Effector CD8-positive, alpha-beta T cell (primary cell): Measurements from ENCODE around the gene ZBTB47.

Experiments used
- DNase-seq: peaks from one replicate; lab custom pipeline; 2025; lab: John Stamatoyannopoulos, UW

Gene ZBTB47

DNA sequence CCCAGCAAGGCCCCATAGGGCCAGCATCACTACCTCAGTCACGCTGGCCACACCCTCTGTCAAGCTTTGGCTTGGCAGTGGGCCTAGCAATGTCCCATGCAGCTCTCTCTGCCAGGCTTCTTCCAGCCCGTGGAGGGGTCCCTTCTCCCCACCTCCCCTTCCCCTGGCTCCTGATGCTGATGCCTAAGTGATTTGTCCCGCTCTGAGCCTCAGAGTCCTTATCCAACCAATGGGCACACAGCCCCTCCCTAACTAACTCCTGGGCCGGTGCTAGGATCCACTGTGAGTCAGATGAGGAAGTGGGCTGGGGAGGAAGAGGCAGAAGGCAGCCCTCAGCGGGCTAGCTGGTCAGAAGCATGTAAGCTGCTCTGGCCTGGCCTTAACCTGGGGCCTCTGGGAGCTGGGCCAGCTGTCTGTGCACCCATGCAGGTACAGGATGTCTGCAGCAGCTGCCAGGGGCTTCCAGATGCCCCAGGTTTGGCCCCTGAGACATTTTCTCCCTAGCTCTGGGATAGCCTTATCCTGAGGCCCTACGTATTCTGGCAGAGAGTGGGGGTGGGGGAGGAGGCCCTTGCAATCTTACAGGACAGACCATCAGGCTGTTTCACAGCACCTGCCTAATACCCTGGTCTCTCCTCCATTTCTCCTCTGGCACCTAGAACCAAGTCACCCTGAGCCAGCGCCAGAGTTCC lies 740 bp upstream of the ZBTB47 start:
- DNase-seq: no peak

DNA sequence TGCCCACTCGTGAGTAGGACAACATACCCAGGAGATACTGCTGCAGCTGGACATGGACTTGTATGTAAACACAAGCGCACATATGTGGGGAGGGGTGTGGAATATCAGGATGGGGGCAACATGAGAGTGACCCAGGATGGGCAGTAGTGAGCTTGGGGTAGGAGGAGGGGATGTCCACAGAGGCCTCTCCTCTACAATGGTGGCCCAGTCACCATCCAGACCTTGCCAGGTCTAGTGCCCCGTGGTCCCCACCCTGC lies 266 bp upstream of the ZBTB47 start:
- DNase-seq: no peak

DNA sequence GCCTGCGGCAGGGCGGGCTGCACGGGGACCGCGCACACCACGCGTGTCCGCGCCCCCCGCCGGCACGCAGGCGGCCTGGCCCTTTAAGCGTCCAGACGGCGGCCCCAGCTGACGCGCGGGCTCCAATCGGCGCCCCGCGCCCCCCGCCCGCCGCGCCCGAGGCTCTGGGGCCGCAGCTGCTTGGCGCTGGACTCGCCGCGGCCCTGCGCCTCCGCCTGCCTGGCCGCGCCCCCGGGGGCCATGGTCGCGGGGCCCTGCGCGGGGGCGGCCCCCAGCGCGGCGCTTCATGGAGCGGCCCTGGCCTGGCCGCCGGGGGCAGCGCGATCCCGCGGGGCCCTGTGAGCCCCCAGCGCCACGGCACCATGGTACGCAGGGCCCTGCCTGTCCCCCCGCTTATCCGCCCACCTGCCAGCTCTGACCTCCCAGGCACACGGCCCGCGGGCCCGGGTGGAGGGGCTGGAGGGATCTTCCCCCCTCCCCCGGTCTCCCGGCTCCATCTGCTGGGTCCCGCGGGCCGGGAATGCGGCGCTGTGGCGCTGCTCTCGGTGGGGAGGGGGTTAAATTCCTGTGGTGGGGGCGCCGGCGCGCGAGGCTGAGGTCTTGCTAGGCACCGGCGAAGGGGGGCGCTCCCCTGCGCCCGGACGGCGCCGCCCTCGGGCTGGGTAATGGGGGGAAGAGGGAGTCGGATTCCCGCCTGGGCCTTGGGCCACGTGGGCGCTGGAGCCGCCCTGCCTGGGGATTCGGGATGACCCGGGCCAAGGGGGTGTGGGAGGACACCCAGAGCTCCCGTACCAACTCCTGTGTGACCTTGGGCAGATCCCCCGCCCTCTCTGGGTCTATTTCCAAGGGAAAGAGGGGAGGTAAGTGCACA lies 1.1 kb downstream of the ZBTB47 start:
- DNase-seq: no peak

DNA sequence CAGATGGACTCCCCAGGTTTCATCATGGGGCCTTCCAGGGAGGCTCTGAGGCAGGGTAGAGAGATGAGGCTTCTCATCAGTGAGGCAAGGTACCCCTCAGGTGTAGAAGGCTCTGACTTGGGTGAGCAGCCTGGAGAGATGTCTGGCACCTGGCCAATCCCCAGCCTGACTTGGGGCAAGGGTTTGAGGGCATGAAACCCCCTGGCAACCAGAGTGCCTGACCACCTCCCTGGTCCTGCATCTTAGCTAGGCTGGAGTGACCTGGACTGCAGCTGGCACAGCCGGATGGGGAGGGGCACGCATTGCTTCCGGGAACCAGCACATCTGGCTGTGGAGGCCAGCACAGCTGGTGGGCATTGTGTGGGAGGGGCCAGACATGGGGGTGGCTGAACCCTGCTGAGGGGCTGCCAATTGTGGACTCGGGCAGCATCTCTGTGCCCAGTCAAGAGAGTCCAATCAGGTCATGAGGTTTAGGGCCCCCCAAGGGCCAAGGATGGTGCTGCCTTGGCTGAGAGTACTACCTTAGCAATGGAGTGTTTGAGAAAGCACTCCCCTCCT lies 1.9 kb downstream of the ZBTB47 start:
- DNase-seq: no peak

DNA sequence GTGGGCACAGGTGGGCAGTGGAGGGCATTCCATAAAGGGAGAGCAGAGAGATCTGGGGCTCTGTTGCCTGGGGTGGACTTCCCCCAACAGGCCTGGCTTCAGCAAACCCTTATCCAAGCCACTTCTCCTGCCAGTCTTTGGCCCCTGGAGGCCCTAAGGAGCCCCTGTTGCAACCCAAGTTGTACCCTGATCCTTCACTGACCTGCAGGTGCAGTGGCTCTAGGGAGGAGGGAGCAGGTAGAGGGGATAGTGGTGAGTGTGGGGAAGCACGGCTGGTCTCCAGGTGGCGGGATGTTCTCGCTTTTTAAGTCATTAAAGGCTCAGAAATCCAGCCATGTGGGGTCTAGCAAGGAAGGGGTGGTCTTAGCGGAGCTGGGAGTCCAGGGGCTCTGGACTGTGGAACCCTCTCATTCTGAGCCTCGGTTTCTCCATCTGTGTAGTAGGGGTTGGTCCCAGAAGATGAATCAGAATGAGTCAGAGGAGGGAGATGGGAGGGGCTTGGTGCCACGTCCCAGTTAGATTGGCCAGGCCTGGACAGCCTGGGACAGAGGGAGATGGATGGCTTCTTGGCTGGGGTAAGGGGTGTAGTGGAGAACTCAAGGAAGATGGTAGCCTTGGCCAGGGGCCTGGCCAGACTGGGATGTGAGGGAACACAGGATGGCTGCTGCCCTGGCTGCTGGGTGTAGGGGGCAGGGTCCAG lies 2.6 kb downstream of the ZBTB47 start:
- DNase-seq: no peak

DNA sequence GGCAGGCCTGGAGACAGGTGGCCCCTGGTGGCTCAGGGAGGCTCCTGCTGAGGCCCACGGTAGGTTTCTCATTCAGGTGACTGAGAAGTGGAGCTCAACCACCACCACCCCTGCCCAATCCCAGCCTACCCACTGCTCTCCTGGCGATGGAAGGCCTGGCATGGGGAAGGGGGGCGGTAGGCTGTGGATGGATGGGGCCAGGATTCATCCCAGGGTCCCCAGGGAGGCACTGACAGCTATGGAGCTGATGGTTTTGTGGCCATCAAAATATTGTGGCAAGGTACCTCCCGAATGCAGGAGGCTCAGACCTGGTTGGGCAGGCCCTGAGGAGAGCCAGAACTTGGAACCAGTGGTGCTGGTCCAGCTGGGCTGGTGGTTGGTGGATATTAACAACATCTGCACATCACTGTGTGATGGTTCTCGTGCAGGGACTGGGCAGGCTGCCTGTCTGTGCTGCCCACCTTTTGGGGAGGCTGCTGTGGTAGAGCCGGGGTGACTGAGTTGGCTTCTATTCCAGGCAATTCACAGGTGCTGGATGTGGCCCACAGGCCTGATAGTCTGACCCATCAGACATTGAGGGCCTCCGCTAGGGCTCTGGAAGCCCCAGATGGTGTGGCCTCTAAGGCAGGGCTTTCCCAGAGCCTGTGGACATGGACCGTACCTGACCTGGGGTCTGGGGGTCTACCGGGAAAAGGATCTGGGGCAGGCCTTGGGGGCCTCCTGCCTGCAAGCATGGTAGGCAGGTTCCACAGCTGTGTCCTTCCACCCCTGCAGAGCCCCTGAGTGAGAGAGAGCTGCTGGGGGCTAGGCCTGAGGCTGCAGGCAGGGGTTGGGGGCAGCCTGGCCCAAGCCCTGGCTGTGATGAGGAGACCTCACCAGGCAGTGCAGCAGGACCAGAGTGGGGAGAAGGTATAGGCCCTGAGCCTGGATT lies 3.4 kb downstream of the ZBTB47 start:
- no peak for DNase-seq

DNA sequence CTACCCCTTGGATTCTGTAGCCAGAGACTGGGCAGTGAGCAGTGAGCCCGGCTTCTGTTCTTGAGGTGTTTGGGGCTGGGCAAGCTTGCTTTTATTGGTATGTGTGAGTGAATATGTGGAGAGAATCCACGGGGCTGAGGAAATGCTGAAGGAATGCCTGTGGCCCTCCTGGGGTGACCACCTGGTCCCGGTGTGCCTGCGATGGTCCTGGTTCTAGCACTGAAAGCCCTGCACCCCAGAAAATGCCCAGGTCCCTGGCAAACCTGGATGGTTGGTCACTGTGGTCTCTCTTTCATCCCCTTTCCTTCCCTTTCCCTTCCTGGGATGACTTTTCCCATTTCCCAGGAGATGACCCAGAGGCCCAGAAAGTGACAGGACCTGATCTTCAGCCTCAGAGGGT lies 4.2 kb downstream of the ZBTB47 start:
- no peak for DNase-seq

DNA sequence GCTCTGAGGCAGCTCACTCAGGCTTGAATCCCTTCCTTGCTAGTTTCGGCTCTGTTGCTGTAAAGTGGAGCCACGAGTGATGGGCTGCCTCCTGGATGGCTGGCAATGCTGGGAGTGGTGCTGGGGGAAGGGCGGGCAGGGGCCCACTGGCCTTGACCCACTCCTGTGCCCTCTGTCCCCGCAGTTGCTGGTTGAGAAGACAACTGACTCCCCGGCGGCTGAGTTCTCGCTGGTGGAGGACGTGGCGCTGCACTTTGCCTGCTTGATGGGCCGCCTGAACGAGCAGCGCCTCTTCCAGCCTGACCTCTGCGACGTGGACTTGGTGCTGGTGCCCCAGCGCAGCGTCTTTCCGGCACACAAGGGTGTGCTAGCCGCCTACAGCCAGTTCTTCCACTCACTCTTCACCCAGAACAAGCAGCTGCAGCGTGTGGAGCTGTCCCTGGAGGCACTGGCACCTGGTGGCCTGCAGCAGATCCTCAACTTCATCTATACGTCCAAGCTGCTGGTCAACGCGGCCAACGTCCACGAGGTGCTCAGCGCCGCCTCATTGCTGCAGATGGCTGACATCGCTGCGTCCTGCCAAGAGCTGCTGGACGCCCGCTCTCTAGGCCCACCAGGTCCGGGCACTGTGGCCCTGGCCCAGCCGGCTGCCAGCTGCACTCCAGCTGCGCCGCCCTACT lies 4.7 kb downstream of the ZBTB47 start:
- DNase-seq: no peak

DNA sequence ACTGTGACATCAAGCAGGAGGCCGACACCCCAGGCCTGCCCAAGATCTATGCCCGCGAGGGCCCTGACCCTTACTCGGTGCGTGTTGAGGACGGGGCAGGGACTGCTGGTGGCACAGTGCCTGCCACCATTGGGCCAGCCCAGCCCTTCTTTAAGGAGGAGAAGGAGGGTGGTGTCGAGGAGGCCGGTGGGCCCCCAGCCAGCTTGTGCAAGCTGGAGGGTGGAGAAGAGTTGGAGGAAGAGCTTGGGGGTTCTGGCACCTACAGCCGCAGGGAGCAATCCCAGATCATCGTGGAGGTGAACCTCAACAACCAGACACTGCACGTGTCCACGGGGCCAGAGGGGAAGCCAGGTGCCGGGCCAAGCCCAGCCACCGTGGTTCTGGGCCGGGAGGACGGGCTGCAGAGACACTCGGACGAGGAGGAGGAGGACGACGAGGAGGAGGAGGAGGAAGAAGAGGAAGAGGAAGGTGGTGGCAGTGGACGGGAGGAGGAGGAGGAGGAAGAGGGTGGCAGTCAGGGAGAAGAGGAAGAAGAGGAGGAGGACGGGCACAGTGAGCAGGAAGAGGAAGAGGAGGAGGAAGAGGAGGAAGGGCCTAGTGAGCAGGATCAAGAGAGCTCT lies 5.4 kb downstream of the ZBTB47 start:
- DNase-seq: no peak

DNA sequence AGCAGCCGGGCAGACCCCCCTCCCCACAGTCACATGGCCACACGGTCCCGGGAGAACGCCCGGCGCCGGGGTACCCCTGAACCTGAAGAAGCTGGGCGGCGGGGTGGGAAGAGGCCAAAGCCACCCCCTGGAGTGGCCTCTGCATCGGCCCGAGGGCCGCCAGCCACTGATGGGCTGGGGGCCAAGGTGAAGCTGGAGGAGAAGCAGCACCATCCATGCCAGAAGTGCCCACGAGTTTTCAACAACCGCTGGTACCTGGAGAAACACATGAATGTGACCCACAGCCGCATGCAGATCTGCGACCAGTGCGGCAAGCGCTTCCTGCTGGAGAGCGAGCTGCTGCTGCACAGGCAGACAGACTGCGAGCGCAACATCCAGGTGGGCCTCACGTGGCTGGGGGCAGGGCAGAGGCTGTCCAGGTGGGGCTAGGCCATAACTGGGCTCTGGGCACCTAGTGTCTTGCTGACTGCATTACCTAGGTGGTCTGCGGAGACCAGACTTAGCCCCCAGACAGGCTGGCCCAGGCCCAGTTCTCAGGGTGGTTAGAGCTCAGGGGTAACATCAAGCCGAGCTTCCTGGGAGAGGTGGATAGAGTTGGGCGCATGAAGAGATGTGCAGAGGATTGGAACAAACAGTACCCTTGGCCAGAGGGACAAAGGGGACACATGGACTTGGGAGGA lies 6.1 kb downstream of the ZBTB47 start:
- DNase-seq: no peak

DNA sequence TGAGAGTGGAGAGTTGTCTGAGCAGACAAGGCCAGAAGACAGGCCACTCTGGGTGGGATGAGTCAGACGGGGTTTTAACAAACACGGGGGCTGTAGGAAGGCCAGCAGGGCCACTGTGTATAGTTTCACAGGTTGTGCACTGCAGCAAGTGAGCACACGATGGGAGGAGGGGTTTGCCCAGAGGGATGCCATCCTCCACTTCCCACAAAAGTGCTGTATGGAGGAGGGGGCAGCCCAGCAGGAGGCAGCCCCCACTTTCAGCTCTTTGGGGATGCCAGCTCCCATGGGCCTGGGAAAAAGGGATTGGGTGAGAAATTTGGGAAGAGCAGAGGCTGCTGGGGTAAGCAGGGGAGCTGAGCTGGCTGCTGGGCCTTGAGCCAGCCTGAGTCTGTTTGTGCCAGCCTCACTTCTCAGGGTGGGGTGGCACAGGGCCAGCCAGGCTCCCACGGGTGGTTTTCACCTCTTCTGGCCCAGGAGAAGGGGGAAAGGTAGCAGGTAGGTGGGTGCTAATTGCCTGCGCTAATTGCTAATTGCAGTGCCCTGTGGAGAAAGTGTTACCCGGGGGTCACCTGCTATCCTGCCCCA lies 6.7 kb downstream of the ZBTB47 start:
- DNase-seq: no peak

DNA sequence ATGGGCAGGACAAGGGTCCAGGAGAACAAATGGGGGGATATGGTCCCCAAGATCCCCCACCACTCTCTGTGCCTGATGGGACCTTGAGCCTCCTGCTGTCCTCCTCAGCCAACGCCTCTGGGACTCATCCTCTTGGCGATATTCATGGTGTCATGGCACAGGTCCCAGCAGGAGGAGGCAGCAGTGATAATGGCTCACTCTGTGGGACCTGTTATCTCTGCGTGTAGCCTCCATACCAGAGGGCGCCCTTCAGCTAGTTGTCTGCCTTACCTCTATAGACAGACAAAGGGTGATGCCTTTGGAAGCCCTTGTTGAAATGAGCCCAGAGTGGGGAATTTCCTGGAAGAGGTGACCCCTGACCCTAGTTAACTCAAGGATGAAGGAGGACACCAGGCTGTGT lies 7.4 kb downstream of the ZBTB47 start:
- no peak for DNase-seq

DNA sequence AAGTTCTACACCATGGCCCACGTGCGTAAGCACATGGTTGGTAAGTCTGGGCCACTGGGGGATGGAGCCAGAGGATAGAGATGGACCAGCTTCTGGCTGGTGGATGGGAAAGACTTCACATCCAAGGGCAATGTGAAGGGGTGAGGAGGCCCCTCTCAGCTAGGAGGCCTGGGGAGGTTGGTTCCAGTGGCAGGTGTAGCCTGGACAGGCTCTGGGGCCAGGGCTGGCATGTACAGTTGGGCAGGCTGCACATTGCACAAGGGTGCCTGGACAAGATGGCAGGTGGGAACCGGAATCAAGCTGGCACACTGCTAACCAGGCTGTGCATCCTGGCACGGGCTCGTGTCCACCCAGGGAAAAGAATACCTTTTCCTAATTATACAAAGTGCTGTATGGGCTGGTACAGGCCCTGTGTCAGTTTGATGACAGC lies 8.1 kb downstream of the ZBTB47 start:
- no peak for DNase-seq

DNA sequence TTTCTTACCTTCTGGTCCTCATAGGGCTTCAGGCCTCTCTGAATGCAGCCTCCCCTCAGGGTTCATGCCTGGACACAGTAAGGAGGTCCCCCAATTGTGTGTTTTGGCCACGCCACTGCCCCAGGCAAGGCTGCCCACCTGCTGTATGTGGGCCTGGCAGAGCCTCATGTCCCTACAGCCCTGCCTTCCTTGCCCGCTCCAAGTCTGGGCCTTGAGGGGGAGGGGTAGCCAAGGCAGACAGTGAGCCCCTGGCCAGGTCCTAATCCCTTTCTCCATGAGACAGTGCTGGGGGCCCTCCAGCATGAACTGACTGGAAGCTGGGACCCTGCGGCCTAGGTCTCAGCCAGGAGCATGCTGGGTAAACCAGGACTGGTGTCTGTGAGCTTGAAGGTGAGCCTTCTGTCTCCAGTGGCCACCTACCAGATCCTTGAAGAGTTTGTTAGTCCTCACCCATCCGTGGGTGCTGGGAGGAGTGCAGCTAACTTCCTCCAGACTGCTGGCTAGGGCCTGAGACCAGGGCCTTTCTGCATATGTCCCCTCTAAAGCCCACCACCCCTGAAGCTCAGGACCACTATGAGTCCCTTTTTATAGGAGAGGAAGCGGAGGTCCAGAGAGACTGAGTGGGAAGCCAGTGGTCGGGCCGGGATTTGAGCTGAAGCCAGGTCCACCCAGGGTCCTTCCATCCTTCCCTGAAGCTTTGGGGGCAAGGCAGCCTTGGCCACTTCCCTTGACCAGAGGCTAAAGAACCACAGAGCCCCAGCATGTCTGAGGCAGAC lies 8.7 kb downstream of the ZBTB47 start:
- no peak for DNase-seq

DNA sequence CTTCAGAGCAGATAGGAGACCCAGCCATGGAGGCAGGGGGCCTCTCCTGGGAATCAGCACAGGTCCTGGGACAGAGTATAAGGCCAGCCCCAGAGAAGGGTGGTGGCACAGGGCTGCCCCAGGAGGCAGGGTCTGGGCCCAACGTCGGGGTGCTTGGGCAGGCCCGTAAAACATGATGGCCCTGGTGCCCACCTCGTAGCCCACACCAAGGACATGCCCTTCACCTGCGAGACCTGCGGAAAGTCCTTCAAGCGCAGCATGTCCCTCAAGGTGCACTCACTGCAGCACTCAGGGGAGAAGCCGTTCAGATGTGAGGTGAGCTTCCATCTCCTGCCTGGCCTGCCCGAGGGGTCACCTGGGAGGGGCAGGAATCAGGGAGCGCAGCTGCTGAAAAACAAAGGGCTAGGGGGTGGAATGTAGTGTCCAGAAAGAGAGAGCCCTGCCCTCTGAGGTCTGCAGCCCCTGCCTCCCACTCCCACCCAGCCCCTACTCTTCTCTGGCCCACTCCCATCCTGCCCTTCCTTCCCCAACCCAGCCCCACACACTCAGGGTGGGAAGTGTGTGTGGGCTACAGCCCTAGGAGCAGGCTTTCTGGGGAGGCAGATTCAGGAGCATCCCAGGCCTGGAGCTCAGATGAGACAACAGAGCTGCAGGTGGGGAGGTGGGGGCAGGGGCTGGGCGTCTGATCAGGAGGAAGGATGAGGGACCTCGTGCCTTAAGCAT lies 9.5 kb downstream of the ZBTB47 start:
- DNase-seq: no peak

DNA sequence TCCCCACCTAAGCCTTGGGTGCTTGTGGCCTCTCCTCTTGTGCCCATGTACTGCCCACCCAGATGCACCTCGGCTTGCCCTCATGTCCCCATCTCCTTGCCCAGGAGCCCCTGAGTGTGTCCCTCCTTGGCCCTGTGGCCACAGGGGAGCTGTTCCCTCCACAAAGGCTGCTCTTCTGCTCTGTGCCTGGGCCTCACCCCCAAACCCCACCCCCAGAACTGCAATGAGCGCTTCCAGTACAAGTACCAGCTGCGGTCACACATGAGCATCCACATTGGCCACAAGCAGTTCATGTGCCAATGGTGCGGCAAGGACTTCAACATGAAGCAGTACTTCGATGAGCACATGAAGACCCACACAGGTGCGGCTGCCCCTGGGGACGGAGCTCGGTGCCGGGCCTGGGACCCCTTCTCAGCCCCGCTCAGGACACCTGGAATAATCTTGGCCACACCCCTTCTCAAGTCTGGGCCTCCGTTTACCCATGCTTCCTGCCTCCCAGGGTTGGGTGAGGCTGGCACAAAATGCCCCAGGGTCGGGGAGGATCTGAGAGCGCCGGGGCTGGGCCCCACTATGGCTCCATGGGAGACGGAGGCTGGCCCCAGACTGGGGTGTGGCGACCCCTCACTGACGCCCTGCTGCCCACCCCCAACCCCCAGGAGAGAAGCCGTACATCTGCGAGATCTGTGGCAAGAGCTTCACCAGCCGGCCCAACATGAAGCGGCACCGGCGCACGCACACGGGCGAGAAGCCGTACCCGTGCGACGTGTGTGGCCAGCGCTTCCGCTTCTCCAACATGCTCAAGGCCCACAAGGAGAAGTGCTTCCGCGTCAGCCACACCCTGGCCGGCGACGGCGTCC lies 10.3 kb downstream of the ZBTB47 start:
- DNase-seq: no peak

DNA sequence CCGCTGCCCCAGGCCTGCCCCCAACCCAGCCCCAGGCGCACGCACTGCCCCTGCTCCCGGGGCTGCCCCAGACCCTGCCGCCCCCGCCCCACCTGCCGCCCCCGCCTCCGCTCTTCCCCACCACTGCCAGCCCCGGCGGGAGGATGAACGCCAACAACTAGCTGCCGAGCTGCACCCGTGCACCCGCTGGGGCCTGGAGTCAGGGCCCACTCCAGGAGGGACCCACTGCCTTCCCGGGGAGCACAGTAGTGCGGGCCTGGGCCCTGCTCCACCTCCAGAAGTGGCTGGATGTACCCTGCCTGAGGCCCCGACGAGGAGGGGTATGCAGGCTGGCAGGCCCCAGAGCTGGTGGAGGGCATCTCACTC lies 10.9 kb downstream of the ZBTB47 start:
- no peak for DNase-seq
